Endothelial cell of umbilical vein (primary cell): ENCODE measurements around the gene BAD. TPM values are rescaled to one million over a fixed set of nuclear protein-coding genes. Genes with fewer than 3 reads are reported as not detected.

Experiments
- BruUV-seq: library from RNA; stranded (reverse); fragments of 400-500 nt; replicated peaks from 2 replicates; lab custom pipeline; 2021; lab: Mats Ljungman, UMichigan
- CTCF ChIA-PET: fragments of 300-600, 350-600 bp; sonication (Branson Sonifier 250); formaldehyde crosslinking; loops from one replicate; lab custom pipeline; 2021; ENCODE audit warnings: antibody characterized with exemption, inconsistent platforms; lab: Charles Lee
- POLR2A ChIA-PET: fragments of 300-600, 350-600 bp; sonication (Branson Sonifier 250); formaldehyde crosslinking; loops from one replicate; lab custom pipeline; 2021; ENCODE audit warnings: antibody characterized with exemption, inconsistent platforms; lab: Charles Lee
- DNase-seq: peaks from one replicate; pipeline ENCODE4 v3.0.0-alpha.2; 2011; ENCODE audit warnings: low read depth, low spot score
- FAIRE-seq: peaks from 2 replicates; lab custom pipeline; 2011; peaks lifted over from hg19 to GRCh38; lab: Jason Lieb, UNC
- H2AFZ ChIP-seq: 2 replicates; pipeline ENCODE4 v1.6.0; 2012; ENCODE audit warnings: low read depth, low read length, control low read depth, inconsistent platforms
- H3K27ac ChIP-seq: 2 replicates; pipeline ENCODE4 v1.5.1; 2011; ENCODE audit warnings: low read depth, mild to moderate bottlenecking, control low read depth, low read length, moderate library complexity; ENCODE audit not compliant: insufficient read depth
- H3K27me3 ChIP-seq, 2 experiments: 2 replicates each; pipeline versions ENCODE4 v1.6.0 to v1.6.1; 2011; ENCODE audit warnings: low read length in 2 of 2, mixed read lengths in 1 of 2; ENCODE audit not compliant: control insufficient read depth in 2 of 2, insufficient read depth in 2 of 2
- H3K36me3 ChIP-seq, 2 experiments: 2 replicates in 1 of 2; 3 replicates in 1 of 2; pipeline ENCODE4 v1.5.1; 2011; ENCODE audit warnings: low read length in 2 of 2, mild to moderate bottlenecking in 1 of 2, moderate library complexity in 1 of 2; ENCODE audit not compliant: control insufficient read depth in 2 of 2, insufficient read depth in 2 of 2; ENCODE audit errors: extremely low read depth in 1 of 2
- H3K4me1 ChIP-seq: 3 replicates; pipeline ENCODE4 v1.5.1; 2011; ENCODE audit warnings: mild to moderate bottlenecking, low read length; ENCODE audit not compliant: control insufficient read depth, insufficient read depth; ENCODE audit errors: extremely low read depth
- H3K4me2 ChIP-seq: 2 replicates; pipeline ENCODE4 v1.6.1; 2011; ENCODE audit warnings: low read length, control low read depth, mixed read lengths; ENCODE audit not compliant: insufficient read depth
- H3K4me3 ChIP-seq, 3 experiments: fragments of 200-600 bp in 1 of 3; sonication (generic), shearing (Covaris generic) in 1 of 3; replicated peaks in 1 of 3; 2 replicates each; pipeline ENCODE4 v1.5.1; 2011 to 2016; ENCODE audit warnings: control low read depth in 3 of 3, low read length in 3 of 3, mild to moderate bottlenecking in 2 of 3, inconsistent platforms in 1 of 3, low read depth in 1 of 3, moderate library complexity in 1 of 3; ENCODE audit not compliant: insufficient read depth in 1 of 3
- H3K79me2 ChIP-seq: 2 replicates; pipeline ENCODE4 v1.6.0; 2012; ENCODE audit warnings: low read length, inconsistent platforms; ENCODE audit not compliant: control insufficient read depth, insufficient read depth
- H3K9ac ChIP-seq: replicated peaks from 2 replicates; pipeline ENCODE3; 2011; ENCODE audit warnings: low read length, control low read depth; ENCODE audit not compliant: insufficient read depth; ENCODE audit errors: extremely low read depth
- H3K9me1 ChIP-seq: replicated peaks from 3 replicates; pipeline ENCODE4 v1.6.0; 2011; ENCODE audit warnings: mild to moderate bottlenecking, low read length; ENCODE audit not compliant: control insufficient read depth, insufficient read depth; ENCODE audit errors: extremely low read depth
- H3K9me3 ChIP-seq: replicated peaks from 2 replicates; pipeline ENCODE4 v1.5.1; 2012; ENCODE audit warnings: low read length, inconsistent platforms; ENCODE audit not compliant: control insufficient read depth, insufficient read depth
- H4K20me1 ChIP-seq: replicated peaks from 2 replicates; pipeline ENCODE3; 2011; ENCODE audit warnings: mild to moderate bottlenecking, low read length; ENCODE audit not compliant: control insufficient read depth, insufficient read depth; ENCODE audit errors: extremely low read depth
- CTCF ChIP-seq, 2 donors: IDR thresholded peaks; 1 replicate in 1 of 2; 2 replicates in 1 of 2; pipeline ENCODE4 v1.5.1; 2011; ENCODE audit warnings: low read length in 2 of 2, mild to moderate bottlenecking in 2 of 2, moderate library complexity in 2 of 2, control low read depth in 1 of 2, inconsistent platforms in 1 of 2, low read depth in 1 of 2; ENCODE audit not compliant: insufficient read depth in 1 of 2; ENCODE audit errors: extremely low read depth in 1 of 2
- EZH2 ChIP-seq: IDR thresholded peaks from 2 replicates; pipeline ENCODE4 v1.6.1; 2012; ENCODE audit warnings: borderline replicate concordance, low read depth, mild to moderate bottlenecking, moderate library complexity, low read length, inconsistent platforms; ENCODE audit not compliant: severe bottlenecking
- FOS ChIP-seq: IDR thresholded peaks from 2 replicates; pipeline ENCODE4 v1.6.1; 2011; ENCODE audit warnings: mild to moderate bottlenecking, low read length, moderate library complexity, borderline replicate concordance; ENCODE audit not compliant: insufficient read depth
- GATA2 ChIP-seq: IDR thresholded peaks from 2 replicates; pipeline ENCODE4 v1.7.0; 2011; ENCODE audit warnings: low read depth, mild to moderate bottlenecking, moderate library complexity, mixed read lengths, low read length; ENCODE audit not compliant: insufficient read length, insufficient read depth
- JUN ChIP-seq: IDR thresholded peaks from 2 replicates; pipeline ENCODE4 v1.6.1; 2011; ENCODE audit warnings: borderline replicate concordance, low read depth; ENCODE audit not compliant: insufficient read length, insufficient read depth
- MAX ChIP-seq: IDR thresholded peaks from 2 replicates; pipeline ENCODE4 v1.6.1; 2011; ENCODE audit not compliant: insufficient read depth, insufficient read length
- MYC ChIP-seq: IDR thresholded peaks from one replicate; pipeline ENCODE4 v1.6.1; 2011; ENCODE audit warnings: mild to moderate bottlenecking, low read depth, low read length
- POLR2A ChIP-seq: IDR thresholded peaks from 2 replicates; pipeline ENCODE4 v1.6.1; 2012; ENCODE audit warnings: low read depth, mild to moderate bottlenecking, control low read depth, low read length
- POLR2AphosphoS5 ChIP-seq: IDR thresholded peaks from 2 replicates; pipeline ENCODE4 v1.6.1; 2012; ENCODE audit warnings: low read depth, mild to moderate bottlenecking, control low read depth, low read length, moderate library complexity; ENCODE audit not compliant: insufficient read depth
- dilution Hi-C: fragments of 300-500 bp; cut with MboI; formaldehyde crosslinking; loops from one replicate; pipeline ENCODE4 v1.15.0; 2019; ENCODE audit warnings: low sequenced_read_pairs; ENCODE audit not compliant: extremely low pct_ligation_motif_present
- intact Hi-C: fragments of 100-400 bp; cut with micrococcal nuclease; formaldehyde crosslinking; loops from one replicate; pipeline ENCODE4 v1.10.0; 2022
- polyA plus RNA-seq, 4 experiments: library from polyadenylated mRNA; depleted of rRNA in 3 of 4; stranded (reverse) in 3 of 4; unstranded in 1 of 4; fragments of >200 nt; gene quantifications; 2 replicates each; pipeline versions ENCODE4 v1.2.1 to v1.2.3, GENCODE V29; 2011 to 2012; ENCODE audit warnings: missing spikeins in 1 of 4
- total RNA-seq: library from RNA; stranded (reverse); gene quantifications from 2 replicates; pipeline ENCODE4 v1.2.3, GENCODE V29; 2021

The BAD gene
- total and polyA plus RNA-seq, 2 donors (not counting 3 experiments of a cell fraction or from before 2014, with no cell fraction given) = 65.3 to 88.0 TPM

- TSS peak; percentile 4 for BruUV-seq
- peak overlapping the region; percentile 60 to 71 (median 69) for H3K4me3 ChIP-seq
- CTCF ChIA-PET = interaction anchor here (0.9 to 2.0 kb wide), 3 partner anchors 23 to 70 kb away, joined by 3 to 9 read pairs (median 4); no protein-coding TSS in a partner anchor
Observed at GRCh38 chr11:64230985-64231365, 53.5 kb downstream of the BAD start.

More at GRCh38 chr11:64230985-64231365, 53.5 kb downstream of the BAD start:
- no peak for FAIRE-seq
- Histone ChIP-seq H3K9me3 (no peaks in the 10 kb centered on the region), H3K27me3 (no peaks in the 10 kb centered on the region), H3K9me1 (no peaks in the 10 kb centered on the region), H3K9ac (peak overlapping the region; percentile 69), H3K36me3 (peaks cover 0 to 2% of the 10 kb centered on the region in 2 experiments), H3K4me1 (peaks cover 18% of the 10 kb centered on the region), H3K27ac (peak overlapping the region; percentile 69), H3K4me2 (peak overlapping the region; percentile 71), H2AFZ (peak overlapping the region; percentile 70), H4K20me1 (no peaks in the 10 kb centered on the region), H3K79me2 (peaks cover 8% of the 10 kb centered on the region)
- DNase-seq = no peak
- intact Hi-C loops = loop anchor here (1.0 to 5.0 kb wide), 4 partner anchors 10 to 44 kb away; partner anchors contain the start of genes FKBP2 and STIP1
- TF ChIP-seq MYC (no peak), GATA2 (no peak), MAX (no peak), FOS (no peak), POLR2AphosphoS5 (no peak), JUN (no peak), POLR2A (no peak), EZH2 (no peak), CTCF (IDR thresholded peaks at IDR 0.05; ENCODE audit: extremely low read depth in 1 of 2, insufficient read depth in 1 of 2, low read depth in 1 of 2, low read length in 2 of 2) (no peak)
- POLR2A ChIA-PET = no interaction called here
- dilution Hi-C loops = no loop called here
